Colonic mucosa (tissue), 4 donors: Measurements from ENCODE around the gene GHRHR. TPM values are rescaled to one million over a fixed set of nuclear protein-coding genes. Genes with fewer than 3 reads are reported as not detected.

ENCODE experiments used
- DNase-seq: peaks from one replicate; pipeline ENCODE4 v3.0.0-alpha.2; 2020
- H3K27ac ChIP-seq: fragments of 200-600 bp; one replicate; pipeline ENCODE4 v1.8.0; 2021
- H3K27me3 ChIP-seq: fragments of 200-600 bp; one replicate; pipeline ENCODE4 v1.8.0; 2021
- H3K36me3 ChIP-seq: fragments of 200-600 bp; one replicate; pipeline ENCODE4 v1.8.0; 2021
- H3K4me1 ChIP-seq: fragments of 200-600 bp; one replicate; pipeline ENCODE4 v1.8.0; 2021; ENCODE audit warnings: mild to moderate bottlenecking
- H3K4me3 ChIP-seq: fragments of 200-600 bp; one replicate; pipeline ENCODE4 v1.8.0; 2021
- H3K9ac ChIP-seq, 2 donors: one replicate each; pipeline ENCODE4 v1.7.0; 2013; ENCODE audit warnings: control low read depth in 2 of 2, low read depth in 2 of 2, low read length in 2 of 2
- H3K9me3 ChIP-seq: fragments of 200-600 bp; one replicate; pipeline ENCODE4 v1.8.0; 2021
- intact Hi-C: fragments of 100-400 bp; cut with DNase I; formaldehyde crosslinking; loops from one replicate; pipeline ENCODE4 v1.14.1; 2022
- total RNA-seq, 2 donors: library from RNA; stranded (reverse); fragmentation: NEBNext Ultra II Directional in 1 of 2; extraction: Animal tissue kit (Norgen Biotek cat#: 25700) in 1 of 2; gene quantifications; one replicate each; pipeline ENCODE4 v1.2.1, GENCODE V29; 2021
- TF ChIP-seq, protein P1 (sequence below): fragments of 200-600 bp; IDR thresholded peaks from one replicate; pipeline ENCODE4 v1.8.0; 2022; ENCODE audit warnings: antibody characterized with exemption, mild to moderate bottlenecking
- donor health status: healthy.
- donor health status: DM: no; HTN: no; CAD: no.
- donor health status: DM: no; HTN: no; CAD: no.

GHRHR gene
- total RNA-seq, 2 donors from 2014 or later: not detected

DNA sequence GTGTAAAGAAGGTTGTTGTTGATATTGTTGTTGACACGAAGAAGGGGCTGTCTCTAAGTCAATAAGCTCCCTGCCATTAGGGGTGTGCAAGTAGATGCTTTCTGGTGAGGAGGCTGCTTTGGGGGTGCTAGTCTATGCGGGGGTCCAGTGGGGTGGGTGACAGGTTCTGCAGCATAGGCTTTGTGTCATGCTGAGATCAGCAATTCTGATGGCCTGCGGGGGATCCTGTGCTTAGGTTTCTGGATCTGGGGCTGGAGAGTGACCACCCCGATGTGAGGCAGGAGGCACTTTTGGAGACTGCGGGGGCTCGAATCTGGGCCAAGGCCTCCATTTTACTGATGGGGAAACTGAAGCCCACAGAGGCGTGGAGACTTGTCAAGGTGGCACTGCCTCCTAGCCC lies 47.0 kb upstream of the GHRHR start:
- Histone ChIP-seq H3K36me3 (no peaks in the 10 kb centered on the region), H3K9me3 (no peaks in the 10 kb centered on the region), H3K27me3 (no peaks in the 10 kb centered on the region), H3K4me1 (peaks cover 13% of the 10 kb centered on the region), H3K9ac (no peak overlapping the region), H3K27ac (no peak overlapping the region), H3K4me3 (no peak overlapping the region)
- intact Hi-C loops: no loop called here
- no peak for DNase-seq
- TF ChIP-seq, protein P1, sequence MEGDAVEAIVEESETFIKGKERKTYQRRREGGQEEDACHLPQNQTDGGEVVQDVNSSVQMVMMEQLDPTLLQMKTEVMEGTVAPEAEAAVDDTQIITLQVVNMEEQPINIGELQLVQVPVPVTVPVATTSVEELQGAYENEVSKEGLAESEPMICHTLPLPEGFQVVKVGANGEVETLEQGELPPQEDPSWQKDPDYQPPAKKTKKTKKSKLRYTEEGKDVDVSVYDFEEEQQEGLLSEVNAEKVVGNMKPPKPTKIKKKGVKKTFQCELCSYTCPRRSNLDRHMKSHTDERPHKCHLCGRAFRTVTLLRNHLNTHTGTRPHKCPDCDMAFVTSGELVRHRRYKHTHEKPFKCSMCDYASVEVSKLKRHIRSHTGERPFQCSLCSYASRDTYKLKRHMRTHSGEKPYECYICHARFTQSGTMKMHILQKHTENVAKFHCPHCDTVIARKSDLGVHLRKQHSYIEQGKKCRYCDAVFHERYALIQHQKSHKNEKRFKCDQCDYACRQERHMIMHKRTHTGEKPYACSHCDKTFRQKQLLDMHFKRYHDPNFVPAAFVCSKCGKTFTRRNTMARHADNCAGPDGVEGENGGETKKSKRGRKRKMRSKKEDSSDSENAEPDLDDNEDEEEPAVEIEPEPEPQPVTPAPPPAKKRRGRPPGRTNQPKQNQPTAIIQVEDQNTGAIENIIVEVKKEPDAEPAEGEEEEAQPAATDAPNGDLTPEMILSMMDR: no peak

DNA sequence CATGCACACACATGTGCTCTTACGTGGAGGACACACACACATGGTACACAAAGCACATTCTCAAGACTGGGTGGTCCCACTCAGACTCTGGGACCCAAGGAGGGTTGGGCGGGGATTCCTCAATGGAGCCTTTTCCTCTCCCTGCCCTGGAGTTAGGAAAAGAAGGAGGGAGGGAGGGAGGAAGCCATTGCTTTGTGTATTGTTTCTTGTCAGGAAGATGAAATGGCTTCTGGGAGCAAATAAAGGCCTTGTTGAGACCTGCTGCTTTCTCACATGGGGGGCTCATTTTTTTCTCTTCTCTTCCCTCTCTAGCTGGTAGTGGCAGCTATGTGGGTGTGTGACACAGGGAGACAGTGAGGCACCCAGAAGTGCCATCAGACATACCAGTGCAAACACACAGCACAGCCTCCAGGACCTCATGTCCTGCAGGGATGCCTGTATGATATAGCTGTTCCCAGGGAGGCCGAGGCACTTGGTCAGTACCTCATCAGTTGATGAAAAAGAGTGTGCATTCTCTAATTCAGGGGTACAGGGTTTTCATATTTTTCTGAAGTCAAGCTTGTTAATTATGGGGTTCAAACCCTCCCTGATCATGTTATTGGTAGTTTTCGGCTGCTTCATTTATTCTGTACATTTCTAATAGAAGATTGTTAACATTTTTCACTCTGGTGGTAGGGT lies 46.4 kb upstream of the GHRHR start:
- intact Hi-C loops: no loop called here
- Histone ChIP-seq H3K9ac (no peak overlapping the region), H3K4me3 (no peak overlapping the region), H3K36me3 (no peaks in the 10 kb centered on the region), H3K27me3 (no peaks in the 10 kb centered on the region), H3K9me3 (no peaks in the 10 kb centered on the region), H3K27ac (no peak overlapping the region), H3K4me1 (peaks cover 13% of the 10 kb centered on the region)
- TF ChIP-seq, protein P1: no peak
- DNase-seq: no peak

- no peak overlapping the region for H3K9ac ChIP-seq
- no peak overlapping the region for H3K27ac ChIP-seq
- H3K27me3 ChIP-seq: no peaks in the 10 kb centered on the region
- H3K4me1 ChIP-seq: peaks cover 7% of the 10 kb centered on the region
- intact Hi-C loops: no loop called here
- H3K36me3 ChIP-seq: no peaks in the 10 kb centered on the region
- no peaks in the 10 kb centered on the region for H3K9me3 ChIP-seq
- no peak for DNase-seq
- no peak overlapping the region for H3K4me3 ChIP-seq
- TF ChIP-seq, protein P1: no peak
Measured at GRCh38 chr7:30918676-30919075, 45.1 kb upstream of the GHRHR start.

- Histone ChIP-seq H3K4me1 (no peaks in the 10 kb centered on the region), H3K9me3 (no peaks in the 10 kb centered on the region), H3K27ac (no peak overlapping the region), H3K9ac (peak overlapping the region in 1 of 2 donors; percentile 2), H3K36me3 (no peaks in the 10 kb centered on the region), H3K27me3 (no peaks in the 10 kb centered on the region), H3K4me3 (no peak overlapping the region)
- DNase-seq: no peak
- TF ChIP-seq, protein P1: no peak
- intact Hi-C loops: no loop called here
Measured at GRCh38 chr7:30920021-30920583, 43.7 kb upstream of the GHRHR start.

GRCh38 chr7:30920584-30921539 lies 42.9 kb upstream of the GHRHR start:
- no peak overlapping the region for H3K9ac ChIP-seq

More at GRCh38 chr7:30920584-30921539, 42.9 kb upstream of the GHRHR start:
- Histone ChIP-seq H3K4me3 (no peak overlapping the region), H3K27ac (no peak overlapping the region), H3K36me3 (no peaks in the 10 kb centered on the region), H3K27me3 (no peaks in the 10 kb centered on the region), H3K4me1 (no peaks in the 10 kb centered on the region), H3K9me3 (no peaks in the 10 kb centered on the region)
- TF ChIP-seq, protein P1: no peak
- DNase-seq: no peak
- intact Hi-C loops: no loop called here
